OCI-LY1 (cell line): ENCODE results near the gene DNAJC11.
"Not testable (repeated sequence)": the region's sequence is repeated elsewhere in the genome, so short reads cannot be mapped to it uniquely, and the experiment has no call there.

Experiments
- H2AFZ ChIP-seq: fragments of 200-600 bp; sonication (generic), shearing (Covaris generic); 2 replicates; pipeline ENCODE4 v1.6.0; 2014; ENCODE audit warnings: antibody characterized with exemption, mild to moderate bottlenecking, low read length
- H3F3A ChIP-seq: fragments of 200-600 bp; sonication (generic), shearing (Covaris generic); 2 replicates; pipeline ENCODE4 v1.6.0; 2014; ENCODE audit warnings: mild to moderate bottlenecking, antibody characterized with exemption, low read length, moderate library complexity; ENCODE audit not compliant: insufficient read depth
- H3K27ac ChIP-seq: fragments of 200-600 bp; sonication (generic); 2 replicates; pipeline ENCODE4 v1.5.1; 2014; ENCODE audit warnings: low read length, mixed run types, mild to moderate bottlenecking, low read depth; ENCODE audit not compliant: poor library complexity, severe bottlenecking
- H3K27me3 ChIP-seq: fragments of 200-600 bp; sonication (generic); 2 replicates; pipeline ENCODE4 v1.6.0; 2014; ENCODE audit warnings: antibody characterized with exemption, mild to moderate bottlenecking, low read length, moderate library complexity; ENCODE audit not compliant: insufficient read depth
- H3K36me3 ChIP-seq: fragments of 200-600 bp; sonication (generic); 2 replicates; pipeline ENCODE4 v1.6.1; 2014; ENCODE audit warnings: mild to moderate bottlenecking, antibody characterized with exemption, low read length, moderate library complexity, mixed read lengths; ENCODE audit not compliant: insufficient read depth
- H3K4me1 ChIP-seq: fragments of 200-600 bp; sonication (generic); 2 replicates; pipeline ENCODE4 v1.5.1; 2014; ENCODE audit warnings: mild to moderate bottlenecking, low read length, moderate library complexity; ENCODE audit not compliant: insufficient read depth, severe bottlenecking
- H3K4me2 ChIP-seq: fragments of 200-600 bp; sonication (generic), shearing (Covaris generic); 2 replicates; pipeline ENCODE4 v1.6.1; 2014; ENCODE audit warnings: low read length
- H3K4me3 ChIP-seq: fragments of 200-600 bp; sonication (generic); 2 replicates; pipeline ENCODE4 v1.5.1; 2014; ENCODE audit warnings: low read length, low read depth, mild to moderate bottlenecking, mixed read lengths; ENCODE audit not compliant: poor library complexity, severe bottlenecking
- H3K79me2 ChIP-seq: fragments of 200-600 bp; shearing (Covaris generic); 2 replicates; pipeline ENCODE4 v1.6.1; 2016; ENCODE audit warnings: mixed run types, low read length, mixed read lengths; ENCODE audit not compliant: insufficient read depth
- H3K9ac ChIP-seq: fragments of 200-600 bp; sonication (generic), shearing (Covaris generic); 2 replicates; pipeline ENCODE4 v1.6.1; 2014; ENCODE audit warnings: mild to moderate bottlenecking, low read length, mixed read lengths
- H3K9me2 ChIP-seq: fragments of 200-600 bp; sonication (generic), shearing (Covaris generic); 2 replicates; pipeline ENCODE4 v1.6.1; 2014; ENCODE audit warnings: low read depth, mild to moderate bottlenecking, low read length, mixed read lengths
- H3K9me3 ChIP-seq: fragments of 200-600 bp; shearing (Covaris generic); 2 replicates; pipeline ENCODE4 v1.6.1; 2014; ENCODE audit warnings: low read length, mixed read lengths
- H4K20me1 ChIP-seq: fragments of 200-600 bp; sonication (generic), shearing (Covaris generic); 2 replicates; pipeline ENCODE4 v1.6.0; 2016; ENCODE audit warnings: mild to moderate bottlenecking, low read length; ENCODE audit not compliant: insufficient read depth
- CTCF ChIP-seq: fragments of 200-600 bp; sonication (generic), shearing (Covaris generic); IDR thresholded peaks from 2 replicates; pipeline ENCODE4 v1.5.1; 2017; ENCODE audit warnings: mild to moderate bottlenecking, antibody characterized with exemption, low read length, moderate library complexity, mixed read lengths
- EZH2 ChIP-seq: fragments of 200-600 bp; sonication (generic), shearing (Covaris generic); IDR thresholded peaks from 2 replicates; pipeline ENCODE4 v1.8.0; 2017; ENCODE audit warnings: borderline replicate concordance, mixed run types, mild to moderate bottlenecking, antibody characterized with exemption, low read length, moderate library complexity, mixed read lengths

DNAJC11 gene

GRCh38 chr1:6666696-6667095 lies 34.9 kb downstream of the DNAJC11 start:
- H3K36me3 ChIP-seq = peaks cover 50% of the 10 kb centered on the region
- H3K9ac ChIP-seq = no peak overlapping the region
- TF ChIP-seq CTCF (no peak), EZH2 (no peak)

DNA sequence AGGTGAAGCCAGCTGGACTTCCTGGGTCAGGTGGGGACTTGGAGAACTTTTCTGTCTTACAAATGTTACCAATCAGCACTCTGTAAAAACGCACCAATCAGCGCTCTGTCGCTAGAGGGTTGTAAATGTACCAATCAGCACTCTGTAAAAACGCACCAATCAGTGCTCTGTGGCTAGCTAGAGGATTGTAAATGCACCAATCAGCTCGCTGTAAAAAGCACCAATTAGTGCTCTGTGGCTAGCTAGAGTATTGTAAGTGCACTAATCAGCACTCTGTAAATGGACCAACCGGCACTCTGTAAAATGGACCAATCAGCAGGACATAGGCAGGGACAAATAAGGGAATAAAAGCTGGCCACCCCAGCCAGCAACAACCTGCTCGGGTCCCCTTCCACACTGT lies 39.1 kb downstream of the DNAJC11 start:
- not testable (repeated sequence) for H3K4me3 ChIP-seq, H3K27me3 ChIP-seq, H3K9me2 ChIP-seq, H3K4me1 ChIP-seq, H3K79me2 ChIP-seq, H3K9ac ChIP-seq, H3F3A ChIP-seq, H3K27ac ChIP-seq, H2AFZ ChIP-seq, H3K9me3 ChIP-seq, H4K20me1 ChIP-seq, H3K4me2 ChIP-seq
- H3K36me3 ChIP-seq = peaks cover 39% of the 10 kb centered on the region

More at GRCh38 chr1:6666696-6667095, 34.9 kb downstream of the DNAJC11 start:
- Histone ChIP-seq H3K79me2 (no peaks in the 10 kb centered on the region), H3F3A (no peaks in the 10 kb centered on the region), H2AFZ (no peak overlapping the region), H3K9me2 (no peaks in the 10 kb centered on the region), H3K9me3 (no peaks in the 10 kb centered on the region), H3K4me2 (no peak overlapping the region), H3K4me3 (no peak overlapping the region), H3K4me1 (no peaks in the 10 kb centered on the region), H3K27me3 (no peaks in the 10 kb centered on the region), H4K20me1 (no peaks in the 10 kb centered on the region), H3K27ac (no peak overlapping the region)

- Histone ChIP-seq H3K79me2 (no peaks in the 10 kb centered on the region), H3F3A (no peaks in the 10 kb centered on the region)
- no peak for TF ChIP-seq EZH2
- no peak for TF ChIP-seq CTCF
These were observed 41.1 kb downstream of the DNAJC11 start for GRCh38 chr1:6660415-6661049.

DNA sequence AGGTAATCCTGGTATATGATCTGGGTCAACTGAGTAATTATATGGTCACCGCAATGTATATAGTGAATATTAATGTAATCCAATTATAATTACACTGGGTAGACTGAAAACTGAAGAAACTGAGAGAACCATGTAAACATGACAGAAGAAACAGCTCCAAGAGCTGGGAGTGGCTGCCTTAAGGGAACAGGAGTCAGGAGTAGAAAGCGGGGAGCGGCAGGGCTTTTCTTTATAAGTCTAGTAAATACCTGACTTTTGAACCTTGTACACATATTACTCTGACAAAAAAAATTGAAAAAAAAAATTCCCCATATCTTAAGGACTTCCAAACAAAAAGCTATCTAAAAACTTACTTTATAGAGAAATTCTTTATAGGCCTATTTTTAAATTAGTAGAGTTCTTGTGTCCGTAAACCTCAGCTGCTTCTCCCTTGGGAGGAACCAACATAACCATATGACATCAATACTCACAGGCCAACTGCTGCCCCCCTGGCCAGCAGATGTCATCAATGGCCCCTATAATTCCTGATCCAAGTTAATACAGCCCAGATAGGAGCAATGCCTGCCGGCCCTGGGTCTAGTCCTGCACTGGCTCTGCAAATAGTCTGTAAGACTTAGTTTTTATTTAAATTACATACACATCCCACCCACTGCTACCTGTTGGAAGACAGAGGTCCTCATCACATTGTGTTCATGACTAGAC lies 43.1 kb downstream of the DNAJC11 start:
- no peak overlapping the region for H3K9ac ChIP-seq
- no peak overlapping the region for H3K27ac ChIP-seq

More at GRCh38 chr1:6660415-6661049, 41.1 kb downstream of the DNAJC11 start:
- H3K9ac ChIP-seq = no peak overlapping the region
- H4K20me1 ChIP-seq = no peaks in the 10 kb centered on the region
- H3K27ac ChIP-seq = no peak overlapping the region
- H3K36me3 ChIP-seq = peaks cover 33% of the 10 kb centered on the region
- no peaks in the 10 kb centered on the region for H3K4me1 ChIP-seq
- no peak overlapping the region for H3K4me2 ChIP-seq
- H3K4me3 ChIP-seq = no peak overlapping the region
- H3K27me3 ChIP-seq = no peaks in the 10 kb centered on the region
- H3K9me2 ChIP-seq = no peaks in the 10 kb centered on the region
- no peaks in the 10 kb centered on the region for H3K9me3 ChIP-seq
- no peak overlapping the region for H2AFZ ChIP-seq

More for the DNA sequence above, 43.1 kb downstream of the DNAJC11 start:
- H3K27me3 ChIP-seq = no peaks in the 10 kb centered on the region
- H3K9me2 ChIP-seq = no peaks in the 10 kb centered on the region
- no peak overlapping the region for H3K4me2 ChIP-seq
- TF ChIP-seq EZH2 (no peak), CTCF (no peak)
- H3F3A ChIP-seq = no peaks in the 10 kb centered on the region
- no peaks in the 10 kb centered on the region for H4K20me1 ChIP-seq
- H3K4me1 ChIP-seq = no peaks in the 10 kb centered on the region
- H3K36me3 ChIP-seq = peaks cover 29% of the 10 kb centered on the region
- no peak overlapping the region for H2AFZ ChIP-seq
- no peaks in the 10 kb centered on the region for H3K9me3 ChIP-seq
- no peak overlapping the region for H3K4me3 ChIP-seq
- no peaks in the 10 kb centered on the region for H3K79me2 ChIP-seq
